K562 (cell line): ENCODE measurements around the gene GCDH. TPM values are rescaled to one million over a fixed set of nuclear protein-coding genes. Genes with fewer than 3 reads are reported as not detected.

ENCODE experiments used
- CBX8 ChIP-seq: fragments of 200-600 bp; sonication (generic); IDR thresholded peaks from 2 replicates; pipeline ENCODE4 v1.6.1; 2012; ENCODE audit warnings: borderline replicate concordance, mixed run types, low read depth, mild to moderate bottlenecking, moderate library complexity, mixed read lengths, low read length, control low read depth, inconsistent platforms; ENCODE audit not compliant: poor library complexity, severe bottlenecking; ENCODE audit errors: extremely low read depth
- CEBPZ ChIP-seq: fragments of 150-350 bp; IDR thresholded peaks from 2 replicates; pipeline ENCODE4 v1.6.1; 2014; ENCODE audit warnings: low read depth, mild to moderate bottlenecking, low read length, borderline replicate concordance
- DEAF1 ChIP-seq: fragments of 450-650 bp; formaldehyde crosslinking; IDR thresholded peaks from 2 replicates; pipeline ENCODE4 v1.4.0; 2020; ENCODE audit warnings: mild to moderate bottlenecking, moderate library complexity
- GATA2 ChIP-seq: sonication (generic); formaldehyde crosslinking; IDR thresholded peaks from 2 replicates; pipeline ENCODE4 v1.4.0; 2020; ENCODE audit warnings: mild to moderate bottlenecking, missing genetic modification reagents
- HEY1 ChIP-seq: fragments of 250-450 bp; sonication (Bioruptor Pico); IDR thresholded peaks from 2 replicates; pipeline ENCODE4 v1.5.0; 2020; ENCODE audit warnings: mild to moderate bottlenecking, moderate library complexity, borderline replicate concordance
- IRF9 ChIP-seq: fragments of 450-650 bp; IDR thresholded peaks from 2 replicates; pipeline ENCODE4 v1.6.1; 2016; ENCODE audit warnings: missing biosample characterization, missing genetic modification characterization
- JUN ChIP-seq, 2 experiments: sonication (generic) in 1 of 2; formaldehyde crosslinking in 1 of 2; IDR thresholded peaks; 2 replicates each; pipeline versions ENCODE4 v1.6.1 to v1.8.0; 2012 to 2022; ENCODE audit warnings: borderline replicate concordance in 2 of 2, mild to moderate bottlenecking in 2 of 2, improper control_type of control experiment in 1 of 2, low read depth in 1 of 2, low read length in 1 of 2, missing genetic modification reagents in 1 of 2
- MAZ ChIP-seq, 2 experiments: fragments of 450-650 bp in 1 of 2; sonication (generic) in 1 of 2; formaldehyde crosslinking; IDR thresholded peaks in 1 of 2; conservative IDR thresholded peaks in 1 of 2; 2 replicates each; pipeline versions ENCODE4 v1.4.0 to v1.5.0; 2020; ENCODE audit warnings: mild to moderate bottlenecking in 1 of 2, missing genetic modification reagents in 1 of 2
- NFIC ChIP-seq: fragments of 450-650 bp; IDR thresholded peaks from 2 replicates; pipeline ENCODE4 v1.6.1; 2017; ENCODE audit warnings: mild to moderate bottlenecking, inconsistent platforms
- PHTF2 ChIP-seq: fragments of 250-450 bp; sonication (Bioruptor Pico); IDR thresholded peaks from 2 replicates; pipeline ENCODE4 v1.5.0; 2021; ENCODE audit warnings: mild to moderate bottlenecking
- TCF7L2 ChIP-seq: fragments of 150-350 bp; IDR thresholded peaks from 2 replicates; pipeline ENCODE4 v1.6.1; 2016; ENCODE audit warnings: low read depth, mild to moderate bottlenecking, low read length, moderate library complexity
- TFAM ChIP-seq: fragments of 250-450 bp; sonication (Bioruptor Pico); conservative IDR thresholded peaks from 2 replicates; pipeline ENCODE4 v1.5.0; 2021; ENCODE audit warnings: mild to moderate bottlenecking, moderate library complexity
- ZNF507 ChIP-seq: conservative IDR thresholded peaks from 2 replicates; pipeline ENCODE4 v1.6.1; 2017; ENCODE audit warnings: missing genetic modification characterization, missing compliant biosample characterization
- ZNF644 ChIP-seq: fragments of 200-800 bp; sonication (Bioruptor generic); IDR thresholded peaks from 2 replicates; pipeline ENCODE4 v1.6.1; 2016; ENCODE audit warnings: low read depth, missing genetic modification characterization, missing compliant biosample characterization
- ZZZ3 ChIP-seq: fragments of 450-650 bp; IDR thresholded peaks from 2 replicates; pipeline ENCODE4 v1.6.1; 2016; ENCODE audit warnings: antibody characterized with exemption, mild to moderate bottlenecking, moderate library complexity
- polyA plus RNA-seq, 8 experiments: library from polyadenylated mRNA; depleted of rRNA in 4 of 8; stranded (reverse) in 5 of 8; unstranded in 3 of 8; fragments of >200 nt; fragmentation: Nextera tagmentation in 2 of 8; fragmentation: Illumina TruSeq in 1 of 8; extraction: Ambion mirVana in 2 of 8; extraction: Trizol in 1 of 8; gene quantifications; 2 replicates each; pipeline versions ENCODE4 v1.2.1 to v1.2.3, GENCODE V29; 2011 to 2014; ENCODE audit warnings: inconsistent platforms in 1 of 8, missing spikeins in 1 of 8
- total RNA-seq, 7 experiments: library from RNA; depleted of rRNA in 6 of 7; stranded (reverse); fragments of >200 nt in 6 of 7; fragmentation: Illumina TruSeq in 2 of 7; extraction: Trizol in 2 of 7; gene quantifications; 2 replicates each; pipeline versions ENCODE4 v1.2.1 to v1.2.3, GENCODE V29; 2011 to 2021; ENCODE audit warnings: low replicate concordance in 1 of 7

The GCDH gene
- total and polyA plus RNA-seq, 9 of the 15 experiments (the other 6 are each of a cell fraction or from before 2014, with no cell fraction given): 2.9 to 50.8 (median 19.1) TPM

GRCh38 chr19:12847159-12848139 lies 43.5 kb upstream of the GCDH start (continued):
- TF ChIP-seq ZNF507 (tag) (no peak), MAZ (CRISPR knock-in tag; conservative IDR thresholded peaks at IDR 0.05 in 1 of 2, IDR thresholded peaks at IDR 0.05 in 1 of 2) (peak; percentile 86 to 87), ZNF644 (tag) (no peak), PHTF2 (CRISPR knock-in tag) (no peak), NFIC (peak; percentile 19; the same call in 1 of the 2 replicates), TCF7L2 (no peak), GATA2 (CRISPR knock-in tag) (no peak), JUN (IDR thresholded peaks at IDR 0.05; ENCODE audit: borderline replicate concordance, low read depth, low read length) (peak; percentile 61), JUN (CRISPR knock-in tag; IDR thresholded peaks at IDR 0.05; ENCODE audit: borderline replicate concordance) (no peak), DEAF1 (peak; percentile 92), ZZZ3 (no peak), CBX8 (no peak), CEBPZ (no peak), IRF9 (tag) (no peak), TFAM (CRISPR knock-in tag) (no peak), HEY1 (CRISPR knock-in tag) (no peak)
